Measurements from ENCODE around the gene NUP210. TPM values are rescaled to one million over a fixed set of nuclear protein-coding genes. Genes with fewer than 3 reads are reported as not detected.

NUP210 gene
- total and polyA plus RNA-seq, 3 donors from 2014 or later, result 26.2 to 44.0 (median 37.4) TPM

GRCh38 chr3:13282986-13283876 lies 136.9 kb downstream of the NUP210 start:
- Histone ChIP-seq H3K9me3 (no peaks in the 10 kb centered on the region), H3K27ac (peak overlapping the region in 1 of 2 donors; percentile 39), H3K36me3 (ENCODE audit: low read depth, missing control alignments) (no peaks in the 10 kb centered on the region), H3K27me3 (no peaks in the 10 kb centered on the region), H3K4me1 (peaks cover 4% of the 10 kb centered on the region), H3K4me3 (peak overlapping the region; percentile 51 to 61)
- no peak for TF ChIP-seq POLR2A (IDR thresholded peaks at IDR 0.05)
- TF ChIP-seq CTCF (IDR thresholded peaks at IDR 0.05), result peak in 1 of 3 experiments; percentile 18
- WGBS, 2 donors, result 5 to 13% methylated on average over 13 to 36 of the region's 93 CpGs
- DNase-seq, result peak; percentile 74
- intact Hi-C loops (cut with DNase I; ENCODE audit: low total_unique reads), result no loop called here

- no peaks in the 10 kb centered on the region for H3K27me3 ChIP-seq
- WGBS, 2 donors, result 0 to 1% methylated on average over 9 to 46 of the region's 87 CpGs
Observed at GRCh38 chr3:13282358-13282985, 137.7 kb downstream of the NUP210 start.

GRCh38 chr3:13281507-13282357 lies 138.4 kb downstream of the NUP210 start:
- Histone ChIP-seq H3K27me3 (no peaks in the 10 kb centered on the region), H3K36me3 (ENCODE audit: low read depth, missing control alignments) (no peaks in the 10 kb centered on the region), H3K9me3 (no peaks in the 10 kb centered on the region), H3K27ac (peak overlapping the region; percentile 50 to 53), H3K4me3 (peak overlapping the region; percentile 51 to 67), H3K4me1 (peaks cover 13% of the 10 kb centered on the region)
- TF ChIP-seq CTCF (IDR thresholded peaks at IDR 0.05) (no peak), POLR2A (IDR thresholded peaks at IDR 0.05) (no peak)
- DNase-seq, result peak; percentile 89
- intact Hi-C loops (cut with DNase I; ENCODE audit: low total_unique reads), result no loop called here
- WGBS, 2 donors, result 13% methylated on average over 46 of the region's 47 CpGs; no CpG with 5 or more reads in 1 of the 2 donors

More at GRCh38 chr3:13282358-13282985, 137.7 kb downstream of the NUP210 start:
- Histone ChIP-seq H3K9me3 (no peaks in the 10 kb centered on the region), H3K36me3 (ENCODE audit: low read depth, missing control alignments) (no peaks in the 10 kb centered on the region), H3K27ac (peak overlapping the region; percentile 50 to 53), H3K4me1 (peaks cover 7% of the 10 kb centered on the region), H3K4me3 (peak overlapping the region; percentile 51 to 67)
- DNase-seq, result no peak
- TF ChIP-seq POLR2A (IDR thresholded peaks at IDR 0.05), result no peak
- no peak for TF ChIP-seq CTCF (IDR thresholded peaks at IDR 0.05)
- intact Hi-C loops (cut with DNase I; ENCODE audit: low total_unique reads), result no loop called here

- Histone ChIP-seq H3K27ac (peak overlapping the region in 1 of 2 donors; percentile 36), H3K36me3 (ENCODE audit: low read depth, missing control alignments) (no peaks in the 10 kb centered on the region), H3K9me3 (no peaks in the 10 kb centered on the region), H3K4me1 (peaks cover 18% of the 10 kb centered on the region), H3K4me3 (no peak overlapping the region), H3K27me3 (no peaks in the 10 kb centered on the region)
- TF ChIP-seq POLR2A (IDR thresholded peaks at IDR 0.05) (no peak), CTCF (IDR thresholded peaks at IDR 0.05) (no peak)
- intact Hi-C loops (cut with DNase I; ENCODE audit: low total_unique reads), result no loop called here
- 53 to 67% methylated on average over 7 to 19 of the region's 19 CpGs for WGBS, 2 donors
- peak; percentile 77 for DNase-seq
Observed at GRCh38 chr3:13280811-13281506, 139.2 kb downstream of the NUP210 start.

Measured in testis (tissue), 3 donors.